Neural cell (in vitro differentiated cells): Measurements from ENCODE around the gene ARRB1. TPM values are rescaled to one million over a fixed set of nuclear protein-coding genes. Genes with fewer than 3 reads are reported as not detected.

Source experiments
- H2AFZ ChIP-seq: fragments of 200-600, 300-800 bp; sonication (generic), shearing (Covaris generic); 2 replicates; pipeline ENCODE4 v1.6.0; 2014; ENCODE audit warnings: low read depth, mild to moderate bottlenecking, antibody characterized with exemption, low read length, moderate library complexity
- H3F3A ChIP-seq: fragments of 200-600 bp; shearing (Covaris generic); 2 replicates; pipeline ENCODE4 v1.6.1; 2016; ENCODE audit warnings: mild to moderate bottlenecking, moderate library complexity, mixed read lengths, antibody characterized with exemption, low read length; ENCODE audit not compliant: insufficient read depth, poor library complexity, severe bottlenecking
- H3K27ac ChIP-seq: fragments of 200-600, 300-800 bp; sonication (generic), shearing (Covaris generic); 2 replicates; pipeline ENCODE4 v1.5.1; 2014; ENCODE audit warnings: mild to moderate bottlenecking, low read length, moderate library complexity
- H3K27me3 ChIP-seq: fragments of 300-800, 200-600 bp; sonication (generic), shearing (Covaris generic); 2 replicates; pipeline ENCODE4 v1.6.0; 2014; ENCODE audit warnings: mild to moderate bottlenecking, low read depth, low read length, moderate library complexity; ENCODE audit not compliant: insufficient read depth
- H3K36me3 ChIP-seq: fragments of 300-800, 200-600 bp; sonication (generic), shearing (Covaris generic); 2 replicates; pipeline ENCODE4 v1.5.1; 2014; ENCODE audit warnings: mild to moderate bottlenecking, antibody characterized with exemption, low read length, moderate library complexity; ENCODE audit not compliant: insufficient read depth
- H3K4me2 ChIP-seq: fragments of 300-800, 200-600 bp; sonication (generic), shearing (Covaris generic); 2 replicates; pipeline ENCODE4 v1.6.0; 2014; ENCODE audit warnings: mild to moderate bottlenecking, low read length
- H3K4me3 ChIP-seq: fragments of 300-800, 200-600 bp; sonication (generic), shearing (Covaris generic); 2 replicates; pipeline ENCODE4 v1.5.1; 2014; ENCODE audit warnings: mild to moderate bottlenecking, low read length, moderate library complexity
- H3K79me2 ChIP-seq: fragments of 200-600 bp; shearing (Covaris generic); replicated peaks from 2 replicates; pipeline ENCODE4 v1.6.0; 2014; ENCODE audit warnings: mild to moderate bottlenecking, low read length, moderate library complexity; ENCODE audit not compliant: insufficient read depth
- H3K9ac ChIP-seq: fragments of 300-800, 200-600 bp; sonication (generic), shearing (Covaris generic); 2 replicates; pipeline ENCODE4 v1.6.1; 2016; ENCODE audit warnings: mild to moderate bottlenecking, low read length, mixed read lengths
- H3K9me2 ChIP-seq: fragments of 200-600 bp; shearing (Covaris generic); 2 replicates; pipeline ENCODE4 v1.6.1; 2016; ENCODE audit warnings: mild to moderate bottlenecking, low read length, mixed read lengths; ENCODE audit not compliant: insufficient read depth
- H3K9me3 ChIP-seq: fragments of 200-600, 300-800 bp; sonication (generic), shearing (Covaris generic); 2 replicates; pipeline ENCODE4 v1.6.1; 2016; ENCODE audit warnings: mild to moderate bottlenecking, mixed run types, low read length, moderate library complexity, mixed read lengths
- H4K20me1 ChIP-seq: fragments of 200-600 bp; shearing (Covaris generic); 2 replicates; pipeline ENCODE4 v1.6.1; 2016; ENCODE audit warnings: mild to moderate bottlenecking, mixed run types; ENCODE audit not compliant: insufficient read depth
- CTCF ChIP-seq: fragments of 450-650 bp; IDR thresholded peaks from 2 replicates; pipeline ENCODE4 v1.5.1; 2014; ENCODE audit warnings: antibody characterized with exemption, mild to moderate bottlenecking, moderate library complexity; ENCODE audit not compliant: poor library complexity, severe bottlenecking
- EP300 ChIP-seq: fragments of 450-650 bp; conservative IDR thresholded peaks from 2 replicates; pipeline ENCODE4 v1.6.1; 2014; ENCODE audit warnings: antibody characterized with exemption, mild to moderate bottlenecking, moderate library complexity; ENCODE audit not compliant: poor library complexity, severe bottlenecking
- EZH2 ChIP-seq: fragments of 200-600, 300-800 bp; shearing (Covaris generic), sonication (generic); IDR thresholded peaks from 2 replicates; pipeline ENCODE4 v1.6.1; 2014; ENCODE audit warnings: antibody characterized with exemption, low read length, borderline replicate concordance, mild to moderate bottlenecking; ENCODE audit not compliant: insufficient read depth, poor library complexity, severe bottlenecking
- MXI1 ChIP-seq: fragments of 450-650 bp; conservative IDR thresholded peaks from 2 replicates; pipeline ENCODE4 v1.6.1; 2014; ENCODE audit warnings: antibody characterized with exemption, mild to moderate bottlenecking; ENCODE audit not compliant: poor library complexity, severe bottlenecking
- POLR2AphosphoS5 ChIP-seq: IDR thresholded peaks from 2 replicates; pipeline ENCODE4 v1.6.1; 2012
- RAD21 ChIP-seq: fragments of 450-650 bp; conservative IDR thresholded peaks from 2 replicates; pipeline ENCODE4 v1.6.1; 2014; ENCODE audit warnings: antibody characterized with exemption, mild to moderate bottlenecking, moderate library complexity
- SMC3 ChIP-seq: fragments of 450-650 bp; conservative IDR thresholded peaks from 2 replicates; pipeline ENCODE4 v1.6.1; 2014; ENCODE audit warnings: antibody characterized with exemption, mild to moderate bottlenecking, moderate library complexity; ENCODE audit not compliant: poor library complexity
- TAF1 ChIP-seq: IDR thresholded peaks from 2 replicates; pipeline ENCODE4 v1.6.1; 2012; ENCODE audit warnings: low read depth
- polyA plus RNA-seq: library from polyadenylated mRNA; depleted of rRNA; stranded (reverse); fragments of >200 nt; gene quantifications from 2 replicates; pipeline ENCODE4 v1.2.3, GENCODE V29; 2014
- TF ChIP-seq, protein P1 (sequence below): IDR thresholded peaks from 2 replicates; pipeline ENCODE4 v1.6.1; 2012; ENCODE audit warnings: borderline replicate concordance

The ARRB1 gene
- polyA plus RNA-seq, 1 donor from 2014 or later: 5.7 TPM

GRCh38 chr11:75307058-75307457 lies 44.4 kb downstream of the ARRB1 start:
- H3F3A ChIP-seq: no peaks in the 10 kb centered on the region
- H3K9me3 ChIP-seq: no peaks in the 10 kb centered on the region
- no peak overlapping the region for H3K27ac ChIP-seq
- no peaks in the 10 kb centered on the region for H4K20me1 ChIP-seq
- no peak for TF ChIP-seq CTCF
- no peak for TF ChIP-seq MXI1
- TF ChIP-seq EZH2: no peak
- TF ChIP-seq EP300: no peak
- no peak for TF ChIP-seq RAD21
- TF ChIP-seq, protein P1, sequence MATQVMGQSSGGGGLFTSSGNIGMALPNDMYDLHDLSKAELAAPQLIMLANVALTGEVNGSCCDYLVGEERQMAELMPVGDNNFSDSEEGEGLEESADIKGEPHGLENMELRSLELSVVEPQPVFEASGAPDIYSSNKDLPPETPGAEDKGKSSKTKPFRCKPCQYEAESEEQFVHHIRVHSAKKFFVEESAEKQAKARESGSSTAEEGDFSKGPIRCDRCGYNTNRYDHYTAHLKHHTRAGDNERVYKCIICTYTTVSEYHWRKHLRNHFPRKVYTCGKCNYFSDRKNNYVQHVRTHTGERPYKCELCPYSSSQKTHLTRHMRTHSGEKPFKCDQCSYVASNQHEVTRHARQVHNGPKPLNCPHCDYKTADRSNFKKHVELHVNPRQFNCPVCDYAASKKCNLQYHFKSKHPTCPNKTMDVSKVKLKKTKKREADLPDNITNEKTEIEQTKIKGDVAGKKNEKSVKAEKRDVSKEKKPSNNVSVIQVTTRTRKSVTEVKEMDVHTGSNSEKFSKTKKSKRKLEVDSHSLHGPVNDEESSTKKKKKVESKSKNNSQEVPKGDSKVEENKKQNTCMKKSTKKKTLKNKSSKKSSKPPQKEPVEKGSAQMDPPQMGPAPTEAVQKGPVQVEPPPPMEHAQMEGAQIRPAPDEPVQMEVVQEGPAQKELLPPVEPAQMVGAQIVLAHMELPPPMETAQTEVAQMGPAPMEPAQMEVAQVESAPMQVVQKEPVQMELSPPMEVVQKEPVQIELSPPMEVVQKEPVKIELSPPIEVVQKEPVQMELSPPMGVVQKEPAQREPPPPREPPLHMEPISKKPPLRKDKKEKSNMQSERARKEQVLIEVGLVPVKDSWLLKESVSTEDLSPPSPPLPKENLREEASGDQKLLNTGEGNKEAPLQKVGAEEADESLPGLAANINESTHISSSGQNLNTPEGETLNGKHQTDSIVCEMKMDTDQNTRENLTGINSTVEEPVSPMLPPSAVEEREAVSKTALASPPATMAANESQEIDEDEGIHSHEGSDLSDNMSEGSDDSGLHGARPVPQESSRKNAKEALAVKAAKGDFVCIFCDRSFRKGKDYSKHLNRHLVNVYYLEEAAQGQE: no peak
- H3K36me3 ChIP-seq: no peaks in the 10 kb centered on the region
- H3K9ac ChIP-seq: no peak overlapping the region
- no peaks in the 10 kb centered on the region for H3K27me3 ChIP-seq
- H3K79me2 ChIP-seq: no peaks in the 10 kb centered on the region
- H3K9me2 ChIP-seq: no peaks in the 10 kb centered on the region
- H3K4me2 ChIP-seq: no peak overlapping the region
- H3K4me3 ChIP-seq: no peak overlapping the region
- no peak overlapping the region for H2AFZ ChIP-seq

- Histone ChIP-seq H3K27me3 (no peaks in the 10 kb centered on the region), H3K9ac (no peak overlapping the region), H3K4me3 (no peak overlapping the region), H4K20me1 (no peaks in the 10 kb centered on the region), H3K9me2 (no peaks in the 10 kb centered on the region), H3F3A (no peaks in the 10 kb centered on the region), H3K9me3 (no peaks in the 10 kb centered on the region), H2AFZ (no peak overlapping the region), H3K27ac (no peak overlapping the region), H3K79me2 (no peaks in the 10 kb centered on the region), H3K4me2 (no peak overlapping the region), H3K36me3 (no peaks in the 10 kb centered on the region)
- TF ChIP-seq EP300: no peak
- TF ChIP-seq SMC3: no peak
- no peak for TF ChIP-seq POLR2AphosphoS5
- TF ChIP-seq CTCF: no peak
- no peak for TF ChIP-seq EZH2
- TF ChIP-seq, protein P1: no peak
- TF ChIP-seq TAF1: no peak
- TF ChIP-seq MXI1: no peak
- no peak for TF ChIP-seq RAD21
Observed at GRCh38 chr11:75306529-75306928, 44.9 kb downstream of the ARRB1 start.
